MM.1S (cell line): ENCODE measurements around the gene GGA2.
A peak's percentile ranks its signal among the peaks of the same experiment; 100 is the strongest.

Experiments
- DNase-seq: peaks from one replicate; pipeline ENCODE4 v3.0.0-alpha.2; 2015
- H2AFZ ChIP-seq: fragments of 300-600 bp; sonication (generic); 2 replicates; pipeline ENCODE4 v1.6.0; 2016; ENCODE audit warnings: antibody characterized with exemption, low read length
- H3F3A ChIP-seq: fragments of 300-600 bp; sonication (generic); 2 replicates; pipeline ENCODE4 v1.6.1; 2016; ENCODE audit warnings: mild to moderate bottlenecking, antibody characterized with exemption, low read length, moderate library complexity, mixed read lengths; ENCODE audit not compliant: insufficient read depth
- H3K27ac ChIP-seq: fragments of 300-600 bp; sonication (generic); 2 replicates; pipeline ENCODE4 v1.5.1; 2016; ENCODE audit warnings: mild to moderate bottlenecking, low read length
- H3K27me3 ChIP-seq: fragments of 300-600 bp; sonication (generic); replicated peaks from 2 replicates; pipeline ENCODE4 v1.6.0; 2016; ENCODE audit warnings: low read length; ENCODE audit not compliant: insufficient read depth
- H3K36me3 ChIP-seq: fragments of 300-600 bp; sonication (generic); replicated peaks from 2 replicates; pipeline ENCODE4 v1.6.1; 2016; ENCODE audit warnings: mild to moderate bottlenecking, low read length, mixed read lengths; ENCODE audit not compliant: insufficient read depth
- H3K4me1 ChIP-seq: fragments of 300-600 bp; sonication (generic); 2 replicates; pipeline ENCODE4 v1.6.1; 2016; ENCODE audit warnings: low read length, mixed read lengths
- H3K4me2 ChIP-seq: fragments of 300-600 bp; sonication (generic); 2 replicates; pipeline ENCODE4 v1.6.0; 2016; ENCODE audit warnings: low read depth, low read length
- H3K4me3 ChIP-seq: fragments of 300-600 bp; sonication (generic); 2 replicates; pipeline ENCODE4 v1.5.1; 2016; ENCODE audit warnings: low read length, mixed read lengths
- H3K79me2 ChIP-seq: fragments of 300-600 bp; sonication (generic); 2 replicates; pipeline ENCODE4 v1.6.1; 2016; ENCODE audit warnings: mixed run types, low read length, mixed read lengths
- H3K9ac ChIP-seq: fragments of 300-600 bp; sonication (generic); 2 replicates; pipeline ENCODE4 v1.6.1; 2016; ENCODE audit warnings: low read length, mixed read lengths
- H3K9me2 ChIP-seq: fragments of 300-600 bp; sonication (generic); replicated peaks from 2 replicates; pipeline ENCODE4 v1.6.1; 2016; ENCODE audit warnings: mild to moderate bottlenecking, low read length, mixed read lengths; ENCODE audit not compliant: insufficient read depth
- H3K9me3 ChIP-seq: fragments of 300-600 bp; sonication (generic); replicated peaks from 2 replicates; pipeline ENCODE4 v1.6.1; 2016; ENCODE audit warnings: mild to moderate bottlenecking, low read length, mixed read lengths; ENCODE audit not compliant: insufficient read depth
- H4K20me1 ChIP-seq: fragments of 300-600 bp; sonication (generic); 2 replicates; pipeline ENCODE4 v1.6.1; 2016; ENCODE audit warnings: mild to moderate bottlenecking, low read length, moderate library complexity, mixed read lengths; ENCODE audit not compliant: insufficient read depth
- CTCF ChIP-seq: fragments of 300-600 bp; sonication (generic); IDR thresholded peaks from 2 replicates; pipeline ENCODE4 v1.5.1; 2016; ENCODE audit warnings: antibody characterized with exemption, low read length, mixed read lengths
- EZH2 ChIP-seq: fragments of 300-600 bp; sonication (generic); optimal IDR thresholded peaks from 2 replicates; pipeline ENCODE3; 2017; ENCODE audit warnings: low read depth, mild to moderate bottlenecking, antibody characterized with exemption, low read length, mixed read lengths
- EZH2phosphoT487 ChIP-seq: fragments of 300-600 bp; sonication (generic); IDR thresholded peaks from 2 replicates; pipeline ENCODE4 v1.6.1; 2018; ENCODE audit warnings: antibody characterized with exemption, low read length

The GGA2 gene

GRCh38 chr16:23509782-23510163, 521 bp downstream of the GGA2 start:
- Histone ChIP-seq H4K20me1 (peaks cover 17% of the 10 kb centered on the region), H2AFZ (no peak overlapping the region), H3K27me3 (no peaks in the 10 kb centered on the region), H3F3A (peaks cover 9% of the 10 kb centered on the region; the same call in 1 of the 2 replicates), H3K4me2 (peak overlapping the region; percentile 93), H3K4me1 (0 out of 2 replicates have a peak, but pooled peaks cover 5% of the 10 kb centered on the region), H3K36me3 (no peaks in the 10 kb centered on the region), H3K9me3 (no peaks in the 10 kb centered on the region), H3K9me2 (no peaks in the 10 kb centered on the region), H3K79me2 (peaks cover 59% of the 10 kb centered on the region), H3K4me3 (peak overlapping the region; percentile 87), H3K9ac (peak overlapping the region; percentile 57), H3K27ac (no peak overlapping the region)
- peak; percentile 36 for DNase-seq
- TF ChIP-seq CTCF (no peak), EZH2phosphoT487 (no peak), EZH2 (no peak)

- DNase-seq: no peak
- TF ChIP-seq CTCF: no peak
- TF ChIP-seq EZH2phosphoT487: no peak
- TF ChIP-seq EZH2: no peak
- H3K36me3 ChIP-seq: no peaks in the 10 kb centered on the region
- no peaks in the 10 kb centered on the region for H3K9me2 ChIP-seq
- no peak overlapping the region for H3K27ac ChIP-seq
- H3F3A ChIP-seq: peaks cover 9% of the 10 kb centered on the region; the same call in 1 of the 2 replicates
- 0 out of 2 replicates have a peak, but pooled peaks cover 5% of the 10 kb centered on the region for H3K4me1 ChIP-seq
- peak overlapping the region; percentile 87 for H3K4me3 ChIP-seq
- H3K9ac ChIP-seq: peak overlapping the region; percentile 57
- 0 out of 2 replicates have a peak overlapping the region, but pooled peaks have one; percentile 4 for H2AFZ ChIP-seq
- H3K9me3 ChIP-seq: no peaks in the 10 kb centered on the region
- H3K27me3 ChIP-seq: no peaks in the 10 kb centered on the region
- peaks cover 62% of the 10 kb centered on the region for H3K79me2 ChIP-seq
- peaks cover 21% of the 10 kb centered on the region for H4K20me1 ChIP-seq
- peak overlapping the region; percentile 93 for H3K4me2 ChIP-seq
Measured at GRCh38 chr16:23509441-23509754, 896 bp downstream of the GGA2 start.

GRCh38 chr16:23508589-23509440, 1.5 kb downstream of the GGA2 start:
- Histone ChIP-seq H3K4me3 (peak overlapping the region; percentile 87), H3K27ac (no peak overlapping the region), H4K20me1 (peaks cover 22% of the 10 kb centered on the region), H3K79me2 (peaks cover 68% of the 10 kb centered on the region), H3K27me3 (no peaks in the 10 kb centered on the region), H3K9me3 (no peaks in the 10 kb centered on the region), H3K9ac (peak overlapping the region; percentile 57), H3K4me2 (peak overlapping the region; percentile 93), H3K4me1 (0 out of 2 replicates have a peak, but pooled peaks cover 5% of the 10 kb centered on the region), H3F3A (peaks cover 9% of the 10 kb centered on the region; the same call in 1 of the 2 replicates), H3K36me3 (no peaks in the 10 kb centered on the region), H2AFZ (0 out of 2 replicates have a peak overlapping the region, but pooled peaks have one; percentile 4), H3K9me2 (no peaks in the 10 kb centered on the region)
- no peak for TF ChIP-seq CTCF
- no peak for TF ChIP-seq EZH2
- TF ChIP-seq EZH2phosphoT487: no peak
- no peak for DNase-seq
